ENCODE measurements around the gene ORAI1. TPM values are rescaled to one million over a fixed set of nuclear protein-coding genes. Genes with fewer than 3 reads are reported as not detected.

ORAI1 gene
- total and polyA plus RNA-seq, 2 of the 13 experiments (the other 11 are each of a cell fraction or from before 2014, with no cell fraction given) = 9.2 to 17.2 TPM

GRCh38 chr12:121579981-121580868 lies 46.1 kb upstream of the ORAI1 start (continued):
- TF ChIP-seq HMGXB4 (CRISPR knock-in tag; IDR thresholded peaks at IDR 0.05; ENCODE audit: borderline replicate concordance in 1 of 2, low read depth in 1 of 2) (peak in 1 of 2 experiments; percentile 7; a peak in 1 of 4 replicates), TFDP1 (CRISPR knock-in tag; IDR thresholded peaks at IDR 0.05; ENCODE audit: borderline replicate concordance) (0 out of 2 replicates have a peak, but pooled peaks have one; percentile 15), ZNF543 (CRISPR knock-in tag; IDR thresholded peaks at IDR 0.05) (no peak), SRY (CRISPR knock-in tag; IDR thresholded peaks at IDR 0.05) (no peak), HINFP (CRISPR knock-in tag; IDR thresholded peaks at IDR 0.05; ENCODE audit: low read depth) (no peak), HNF4A (CRISPR knock-in tag; IDR thresholded peaks at IDR 0.05) (no peak), RCOR2 (CRISPR knock-in tag; IDR thresholded peaks at IDR 0.05) (no peak), NBN (conservative IDR thresholded peaks at IDR 0.05) (no peak), ZNF788 (CRISPR knock-in tag; IDR thresholded peaks at IDR 0.05; ENCODE audit: borderline replicate concordance) (peak; percentile 20; the same call in 1 of the 2 replicates), ZBTB2 (CRISPR knock-in tag; IDR thresholded peaks at IDR 0.05; ENCODE audit: low read depth) (peak; percentile 62; the same call in 1 of the 2 replicates), ZNF562 (CRISPR knock-in tag; IDR thresholded peaks at IDR 0.05; ENCODE audit: borderline replicate concordance) (no peak), ZNF234 (CRISPR knock-in tag; conservative IDR thresholded peaks at IDR 0.05) (0 out of 2 replicates have a peak, but pooled peaks have one; percentile 35), HNF4G (IDR thresholded peaks at IDR 0.05; ENCODE audit: borderline replicate concordance, low read depth, low read length) (no peak), HNF4G (CRISPR knock-in tag; IDR thresholded peaks at IDR 0.05; ENCODE audit: borderline replicate concordance, low read depth) (no peak), ZNF710 (CRISPR knock-in tag; IDR thresholded peaks at IDR 0.05; ENCODE audit: borderline replicate concordance) (no peak), ZMAT3 (CRISPR knock-in tag; conservative IDR thresholded peaks at IDR 0.05) (no peak), MEIS1 (CRISPR knock-in tag; IDR thresholded peaks at IDR 0.05; ENCODE audit: borderline replicate concordance) (no peak), ZNF205 (CRISPR knock-in tag; IDR thresholded peaks at IDR 0.05) (no peak), ZNF691 (CRISPR knock-in tag; IDR thresholded peaks at IDR 0.05; ENCODE audit: borderline replicate concordance, low read depth) (no peak)
